ENCODE data around the gene CORO1C.
"Not testable (repeated sequence)": the region's sequence is repeated elsewhere in the genome, so short reads cannot be mapped to it uniquely, and the experiment has no call there.

CORO1C gene

GRCh38 chr12:108731105-108731865 lies at the start of gene CORO1C:
TSS of gene CORO1C (minus strand) at chr12:108731518. CDS start at chr12:108701318, 30,200 bp downstream.
- DNase-seq, result peak; percentile 92 to 94

- no peak for DNase-seq
These were observed 48.8 kb upstream of the CORO1C start for GRCh38 chr12:108779998-108780688.

DNA sequence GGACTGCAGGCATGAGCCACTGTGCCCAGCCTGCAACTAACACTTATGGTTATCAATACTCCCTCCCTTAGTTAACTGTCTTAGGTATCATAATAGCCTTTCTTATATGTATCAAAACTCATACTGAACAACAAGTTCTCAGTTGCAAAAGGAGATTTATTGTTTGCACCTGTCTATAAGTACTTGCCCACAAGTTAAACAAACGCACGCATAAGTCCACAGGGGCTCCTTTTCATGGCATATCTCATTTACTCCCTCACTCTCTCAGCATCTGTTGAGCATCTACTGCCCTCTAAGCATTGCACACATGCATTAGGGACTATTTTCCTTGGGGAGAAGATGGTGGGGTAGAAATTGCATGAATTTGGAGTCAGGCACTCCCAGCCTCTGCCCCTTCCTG lies 46.7 kb upstream of the CORO1C start:
- DNase-seq, result no peak

- no peak for DNase-seq
These were observed 45.8 kb upstream of the CORO1C start for GRCh38 chr12:108777156-108777555.

GRCh38 chr12:108773798-108774788 lies 42.8 kb upstream of the CORO1C start:
- DNase-seq, result peak; percentile 14 to 58

DNA sequence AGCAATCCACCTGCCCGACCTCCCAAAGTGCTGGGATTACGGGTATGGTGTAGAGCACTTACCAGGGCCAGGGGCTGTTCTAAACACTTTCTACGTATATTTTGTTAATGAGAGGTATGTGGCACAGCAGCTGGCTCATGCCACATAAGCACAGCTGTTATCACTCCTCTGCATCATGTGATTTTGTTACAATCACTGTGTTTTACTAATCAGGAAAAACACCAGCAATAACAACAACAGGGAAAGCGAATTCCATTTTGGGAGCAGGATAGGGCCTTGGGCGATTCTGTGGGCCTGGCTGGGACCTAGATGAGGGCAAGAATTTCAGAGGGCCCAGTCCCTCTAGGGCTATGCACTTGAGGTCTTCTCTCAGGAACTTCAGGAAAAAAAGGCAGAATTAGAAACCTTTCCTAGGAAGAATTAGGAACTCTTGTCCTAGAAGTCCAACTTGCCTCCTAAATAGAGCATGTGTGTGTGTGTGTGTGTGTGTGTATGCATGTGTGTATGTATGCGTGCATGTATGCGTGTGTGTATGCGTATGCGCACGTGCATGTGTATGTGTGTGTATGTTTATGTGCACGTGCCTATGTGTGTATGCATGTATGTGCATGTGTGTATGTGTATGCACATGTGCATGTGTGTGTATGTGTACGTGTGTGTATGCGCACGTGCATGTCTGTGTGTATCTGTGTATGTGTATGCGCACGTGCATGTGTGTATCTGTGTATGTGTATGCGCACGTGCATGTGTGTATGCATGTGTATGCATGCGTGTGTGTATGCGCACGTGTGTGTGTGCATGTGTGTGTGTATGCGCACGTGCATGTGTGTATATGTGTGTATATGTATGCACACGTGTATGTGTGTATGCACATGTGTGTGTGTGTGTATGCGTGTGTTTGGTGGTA lies 41.8 kb upstream of the CORO1C start:
- DNase-seq, result no peak

DNA sequence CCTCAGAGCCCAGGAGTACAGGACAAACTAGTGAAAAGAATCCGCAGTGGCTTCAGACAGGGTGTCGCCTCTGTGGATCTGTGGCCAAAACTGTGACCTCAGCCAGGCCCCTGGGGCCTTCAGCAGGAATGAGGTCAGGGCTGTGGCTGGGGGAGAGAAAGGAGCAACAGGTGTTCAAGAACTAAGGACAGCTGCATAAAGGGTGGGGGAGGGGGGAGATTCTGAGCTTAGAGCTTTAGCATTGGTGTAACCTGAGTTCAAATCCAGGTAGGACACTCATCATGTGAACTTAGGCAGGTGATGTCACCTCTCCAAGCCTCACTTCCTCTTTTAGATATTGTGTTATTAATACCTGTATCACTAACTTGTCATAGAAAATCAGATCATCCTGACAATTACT lies 40.9 kb upstream of the CORO1C start:
- no peak for DNase-seq

DNA sequence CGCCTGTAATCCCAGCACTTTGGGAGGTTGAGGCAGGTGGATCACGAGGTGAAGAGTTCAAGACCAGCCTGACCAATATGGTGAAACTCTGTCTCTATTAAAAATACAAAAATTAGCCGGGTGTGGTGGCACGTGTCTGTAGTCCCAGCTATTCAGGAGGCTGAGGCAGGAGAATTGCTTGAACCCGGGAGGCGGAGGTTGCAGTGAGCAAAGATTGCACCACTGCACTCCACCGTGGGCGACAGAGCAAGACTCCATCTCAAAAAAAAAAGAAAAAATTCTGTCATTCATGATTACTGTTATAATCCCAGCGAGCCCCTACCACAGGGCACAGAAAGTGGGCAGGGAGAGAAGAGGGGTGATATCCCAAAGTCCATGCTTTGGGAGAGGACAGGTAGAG lies 40.5 kb upstream of the CORO1C start:
- DNase-seq, result not testable (repeated sequence)

GRCh38 chr12:108770963-108771362 lies 39.6 kb upstream of the CORO1C start:
- DNase-seq, result no peak

DNA sequence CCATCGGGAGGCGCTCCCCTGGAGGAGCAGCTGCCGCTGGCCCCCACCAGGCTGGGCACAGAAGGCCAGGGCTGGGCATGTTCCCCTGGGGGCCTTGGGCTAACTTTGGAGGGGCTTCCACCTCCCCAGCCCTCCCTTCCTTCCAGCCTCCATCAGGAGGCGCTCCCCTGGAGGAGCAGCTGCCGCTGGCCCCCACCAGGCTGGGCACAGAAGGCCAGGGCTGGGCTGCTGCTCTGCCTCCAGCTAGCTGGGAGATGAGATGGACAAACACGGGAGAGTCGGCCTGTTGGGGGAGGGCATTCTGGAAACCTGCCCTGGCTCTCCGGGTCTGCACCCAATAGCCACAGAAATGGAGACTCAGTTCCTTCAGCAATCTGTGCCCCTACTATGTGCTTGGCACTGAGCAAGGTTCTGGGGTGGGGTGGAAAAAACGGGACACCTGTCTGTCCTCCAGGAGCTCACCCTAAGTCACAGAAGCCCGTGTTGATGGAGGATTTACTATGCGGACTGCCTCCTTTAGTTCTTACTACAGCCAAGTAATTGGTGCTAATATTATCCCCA lies 39.0 kb upstream of the CORO1C start:
- DNase-seq, result no peak

- no peak for DNase-seq
These were observed 37.5 kb upstream of the CORO1C start for GRCh38 chr12:108768591-108769500.

DNA sequence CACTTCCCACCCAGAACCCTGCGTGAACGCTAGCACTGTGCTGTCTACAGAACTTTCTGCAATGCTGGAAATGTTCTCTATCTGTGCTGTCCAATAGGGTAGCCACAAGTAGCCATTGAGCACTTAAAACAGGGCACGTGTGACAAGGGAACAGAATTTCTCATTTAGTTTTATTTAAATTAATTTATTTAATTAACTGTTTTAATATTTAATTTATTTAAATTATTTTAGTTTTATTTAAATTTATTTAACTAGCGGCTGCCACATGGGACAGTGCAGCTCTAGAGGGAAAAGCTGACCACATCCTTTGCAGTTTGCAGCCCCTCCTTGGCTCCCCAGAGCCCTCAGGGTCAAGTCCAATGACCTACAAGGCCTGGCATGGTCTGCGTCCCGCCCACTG lies 35.0 kb upstream of the CORO1C start:
- DNase-seq, result no peak

- DNase-seq, result no peak
These were observed 34.0 kb upstream of the CORO1C start for GRCh38 chr12:108765289-108765764.

DNA sequence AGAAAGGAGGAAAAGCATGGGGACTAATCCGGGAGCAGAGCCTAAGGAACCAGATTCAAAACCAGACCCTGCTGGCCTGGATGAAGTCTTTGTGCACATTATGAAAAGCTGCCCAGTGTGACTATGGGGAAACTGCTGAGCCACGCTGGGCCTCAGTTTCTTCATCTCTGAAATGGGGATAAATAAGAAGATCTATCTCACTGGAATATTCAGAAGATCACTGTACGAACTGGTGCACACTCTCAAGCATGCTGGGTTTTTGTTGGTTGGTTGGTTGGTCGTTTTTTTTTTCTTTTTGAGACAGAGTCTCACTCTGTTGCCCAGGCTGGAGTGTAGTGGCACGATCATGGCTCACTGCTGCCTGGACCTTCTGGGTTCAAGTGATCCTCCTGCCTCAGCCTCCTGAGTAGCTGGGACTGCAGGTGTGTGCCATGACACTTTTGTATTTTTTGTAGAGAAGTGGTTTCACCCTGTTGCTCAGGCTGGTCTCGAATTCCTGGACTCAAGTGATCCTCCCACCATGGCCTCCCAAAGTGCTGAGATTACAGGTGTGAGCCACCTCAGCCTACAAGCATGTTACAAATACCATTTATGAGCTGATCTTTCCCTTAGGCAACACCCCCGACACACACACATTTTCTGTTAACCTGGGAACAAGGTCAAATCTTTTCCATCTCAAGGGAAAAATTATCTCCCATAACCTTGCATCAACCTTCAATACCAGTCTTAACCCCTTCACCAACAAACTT lies 33.4 kb upstream of the CORO1C start:
- no peak for DNase-seq

- no peak for DNase-seq
These were observed 29.9 kb upstream of the CORO1C start for GRCh38 chr12:108761226-108761625.

DNA sequence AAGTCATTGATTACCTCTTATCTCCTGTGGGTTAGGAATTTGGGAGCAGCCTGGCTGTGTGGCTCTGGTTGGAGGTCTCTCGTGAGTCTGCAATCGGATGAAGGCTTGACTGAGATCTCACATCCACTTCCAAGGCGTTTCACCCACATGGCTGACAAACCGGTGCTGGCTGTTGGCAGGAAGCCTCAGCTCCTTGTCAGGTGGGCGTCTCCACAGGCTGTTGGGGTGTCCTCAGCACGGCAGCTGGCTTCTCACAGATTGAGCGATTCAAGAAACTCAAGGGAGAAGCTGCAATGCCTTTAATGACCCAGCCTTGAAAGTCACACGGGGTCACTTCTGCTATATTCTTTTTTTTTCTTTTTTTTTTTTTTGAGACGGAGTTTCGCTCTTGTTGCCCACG lies 28.6 kb upstream of the CORO1C start:
- peak in 1 of 2 donors; percentile 7 for DNase-seq

DNA sequence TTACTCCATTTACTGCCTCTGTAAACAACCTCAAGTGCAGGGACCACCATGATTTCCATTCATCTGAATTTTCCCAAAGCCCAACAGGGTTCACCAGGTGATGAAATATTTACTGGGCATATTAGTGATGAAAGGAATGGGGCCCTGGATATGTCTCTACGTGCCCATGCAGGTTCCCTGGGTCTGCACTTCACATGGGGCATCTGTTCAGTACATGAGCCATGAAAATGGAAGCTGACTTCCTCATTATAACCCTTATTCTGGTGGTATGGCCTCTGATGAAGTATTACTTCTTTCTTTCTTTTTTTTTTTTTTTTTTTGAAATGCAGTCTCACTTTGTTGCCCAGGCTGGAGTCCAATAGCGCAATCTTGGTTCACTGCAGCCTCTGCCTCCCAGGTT lies 26.5 kb upstream of the CORO1C start:
- no peak for DNase-seq

DNA sequence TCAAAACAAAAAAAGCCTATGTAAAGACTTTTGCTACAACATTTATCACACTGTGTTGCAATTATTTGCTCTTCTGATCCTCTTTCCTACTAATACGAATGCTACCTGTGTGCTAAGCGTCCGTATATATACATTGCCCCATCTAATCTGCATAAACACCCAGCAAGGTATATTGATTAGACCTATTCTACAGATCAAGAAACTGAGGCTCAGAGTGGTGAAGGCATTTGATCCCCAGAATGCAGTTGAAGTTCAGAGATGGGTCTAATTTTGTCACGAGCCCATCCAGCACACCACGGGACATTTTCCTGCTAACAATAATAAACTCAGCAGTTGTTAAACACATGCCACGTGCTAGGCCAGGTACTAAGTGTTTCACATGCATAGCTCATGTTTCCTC lies 25.1 kb upstream of the CORO1C start:
- DNase-seq, result no peak

- DNase-seq, result no peak
These were observed 24.2 kb upstream of the CORO1C start for GRCh38 chr12:108755481-108755880.

DNA sequence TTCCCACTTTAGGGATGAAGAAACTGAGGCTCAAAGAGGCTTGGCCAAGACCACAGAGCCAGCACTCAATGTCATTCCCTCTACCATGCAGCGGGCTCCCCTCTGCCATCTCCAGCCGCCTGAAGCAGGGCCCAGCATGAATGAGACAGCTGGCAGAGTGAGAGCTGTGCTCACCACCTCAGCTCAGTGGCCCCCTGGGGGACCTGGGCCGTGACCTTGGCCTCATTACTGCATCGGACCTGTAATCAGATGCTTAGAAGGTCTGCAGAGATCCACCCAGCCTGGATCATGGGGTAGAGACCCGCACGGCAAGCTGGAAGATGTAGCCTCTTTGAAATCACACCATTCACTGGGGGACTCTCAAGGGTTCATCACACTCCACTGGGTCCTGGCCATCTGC lies 22.7 kb upstream of the CORO1C start:
- DNase-seq, result no peak
